Endodermal cell (in vitro differentiated cells): ENCODE data around the gene IFI27L2. TPM values are rescaled to one million over a fixed set of nuclear protein-coding genes. Genes with fewer than 3 reads are reported as not detected.

Experiments
- DNase-seq: peaks from one replicate; pipeline ENCODE4 v3.0.0-alpha.2; 2017
- H3K27ac ChIP-seq: 2 replicates; pipeline ENCODE4 v1.5.1; 2013; ENCODE audit warnings: mild to moderate bottlenecking, low read depth, low read length, moderate library complexity
- H3K27me3 ChIP-seq: 2 replicates; pipeline ENCODE4 v1.6.1; 2013; ENCODE audit warnings: mild to moderate bottlenecking, low read length, moderate library complexity; ENCODE audit not compliant: insufficient read depth, control insufficient read depth, poor library complexity, severe bottlenecking
- H3K36me3 ChIP-seq: 2 replicates; pipeline ENCODE4 v1.7.0; 2013; ENCODE audit warnings: mild to moderate bottlenecking, low read length, moderate library complexity; ENCODE audit not compliant: control insufficient read depth, insufficient read depth
- H3K4me1 ChIP-seq: one replicate; pipeline ENCODE4 v1.7.0; 2013; ENCODE audit warnings: low read length; ENCODE audit not compliant: control insufficient read depth, insufficient read depth
- H3K4me3 ChIP-seq: 2 replicates; pipeline ENCODE4 v1.5.1; 2013; ENCODE audit warnings: mild to moderate bottlenecking, low read length, moderate library complexity
- H3K9ac ChIP-seq: 2 replicates; pipeline ENCODE4 v1.6.1; 2013; ENCODE audit warnings: mild to moderate bottlenecking, low read length, moderate library complexity; ENCODE audit not compliant: poor library complexity, severe bottlenecking; ENCODE audit errors: extremely low read depth
- H3K9me3 ChIP-seq: 2 replicates; pipeline ENCODE4 v1.6.1; 2013; ENCODE audit warnings: mild to moderate bottlenecking, low read length, moderate library complexity; ENCODE audit not compliant: control insufficient read depth
- H3K27ac Mint-ChIP-seq: 2 replicates; pipeline ENCODE4 v1.8.0; 2020; ENCODE audit warnings: mixed read lengths
- H3K27me3 Mint-ChIP-seq: 2 replicates; pipeline ENCODE4 v1.8.0; 2021; ENCODE audit warnings: mild to moderate bottlenecking, mixed read lengths; ENCODE audit not compliant: insufficient read depth
- H3K36me3 Mint-ChIP-seq: 2 replicates; pipeline ENCODE4 v1.8.0; 2020; ENCODE audit warnings: low read depth, mixed read lengths
- H3K4me1 Mint-ChIP-seq: 2 replicates; pipeline ENCODE4 v1.8.0; 2020; ENCODE audit warnings: mixed read lengths
- H3K4me3 Mint-ChIP-seq: 2 replicates; pipeline ENCODE4 v1.8.0; 2020; ENCODE audit warnings: mild to moderate bottlenecking, moderate library complexity, mixed read lengths
- H3K9me3 Mint-ChIP-seq: 2 replicates; pipeline ENCODE4 v1.8.0; 2020; ENCODE audit warnings: mild to moderate bottlenecking, mixed read lengths
- CTCF ChIP-seq: fragments of 200-600 bp; sonication (generic); conservative IDR thresholded peaks from 2 replicates; pipeline ENCODE4 v1.5.0; 2021; ENCODE audit warnings: antibody characterized with exemption, mild to moderate bottlenecking
- WGBS, 2 experiments: methylation state at CpG; one replicate each; pipeline versions ENCODE4 v1.1.5 to v1.1.7; 2013; ENCODE audit warnings: missing lambda C conversion rate in 2 of 2, mixed read lengths in 1 of 2; ENCODE audit not compliant: insufficient coverage in 1 of 2, insufficient read length in 1 of 2; 5-methylcytosine and 5-hydroxymethylcytosine counted together
- total RNA-seq, 2 donors: library from RNA; stranded (reverse); fragmentation: NEBNext Ultra II Directional in 1 of 2; extraction: Animal tissue kit (Norgen Biotek cat#: 25700) in 1 of 2; gene quantifications; 2 replicates in 1 of 2; 3 replicates in 1 of 2; pipeline ENCODE4 v1.2.1, GENCODE V29; 2021

Gene IFI27L2
- total RNA-seq, 2 donors from 2014 or later = 36.0 to 43.7 TPM

DNA sequence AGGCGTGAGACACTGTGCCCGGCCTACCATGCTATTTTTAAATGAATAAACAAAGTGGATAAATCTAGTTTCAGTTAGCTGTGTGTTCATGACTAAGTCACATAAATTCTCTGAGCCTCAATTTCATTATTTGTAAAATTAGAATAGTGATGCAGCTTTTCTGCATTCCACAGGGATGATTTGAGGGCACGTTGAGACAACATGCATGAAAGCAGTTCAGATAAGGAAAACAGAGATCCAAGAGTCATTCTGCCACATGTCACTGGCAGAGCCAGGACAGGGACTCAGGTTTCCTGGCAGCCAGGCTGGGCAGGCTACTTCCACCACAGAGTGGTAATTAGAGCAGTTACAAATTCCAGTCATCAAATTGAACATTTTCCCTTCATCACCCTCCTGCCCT, 41.8 kb upstream of the IFI27L2 start:
- TF ChIP-seq CTCF = no peak
- Mint-ChIP-seq H3K9me3 (no peaks in the 10 kb centered on the region), H3K4me1 (peaks cover 4% of the 10 kb centered on the region), H3K36me3 (no peaks in the 10 kb centered on the region), H3K4me3 (no peak overlapping the region), H3K27me3 (peaks cover 45% of the 10 kb centered on the region), H3K27ac (no peak overlapping the region)
- Histone ChIP-seq H3K9me3 (peaks cover 5% of the 10 kb centered on the region), H3K4me3 (no peak overlapping the region), H3K9ac (no peak overlapping the region), H3K36me3 (no peaks in the 10 kb centered on the region), H3K27ac (no peak overlapping the region), H3K27me3 (peaks cover 38% of the 10 kb centered on the region), H3K4me1 (no peaks in the 10 kb centered on the region)
- 75 to 89% methylated on average over 2 to 3 of the region's 3 CpGs for WGBS, 2 experiments
- DNase-seq = no peak

- Histone ChIP-seq H3K27ac (no peak overlapping the region), H3K4me1 (no peaks in the 10 kb centered on the region), H3K4me3 (no peak overlapping the region), H3K36me3 (no peaks in the 10 kb centered on the region), H3K9ac (no peak overlapping the region), H3K27me3 (peaks cover 27% of the 10 kb centered on the region), H3K9me3 (peaks cover 5% of the 10 kb centered on the region)
- TF ChIP-seq CTCF = no peak
- Mint-ChIP-seq H3K27me3 (peaks cover 36% of the 10 kb centered on the region), H3K27ac (no peak overlapping the region), H3K4me3 (no peak overlapping the region), H3K9me3 (no peaks in the 10 kb centered on the region), H3K36me3 (no peaks in the 10 kb centered on the region), H3K4me1 (peaks cover 2% of the 10 kb centered on the region)
- WGBS, 2 experiments = 90 to 92% methylated on average over 5 to 6 of the region's 6 CpGs
- DNase-seq = no peak
Measured at GRCh38 chr14:94170136-94170535, 40.7 kb upstream of the IFI27L2 start.

DNA sequence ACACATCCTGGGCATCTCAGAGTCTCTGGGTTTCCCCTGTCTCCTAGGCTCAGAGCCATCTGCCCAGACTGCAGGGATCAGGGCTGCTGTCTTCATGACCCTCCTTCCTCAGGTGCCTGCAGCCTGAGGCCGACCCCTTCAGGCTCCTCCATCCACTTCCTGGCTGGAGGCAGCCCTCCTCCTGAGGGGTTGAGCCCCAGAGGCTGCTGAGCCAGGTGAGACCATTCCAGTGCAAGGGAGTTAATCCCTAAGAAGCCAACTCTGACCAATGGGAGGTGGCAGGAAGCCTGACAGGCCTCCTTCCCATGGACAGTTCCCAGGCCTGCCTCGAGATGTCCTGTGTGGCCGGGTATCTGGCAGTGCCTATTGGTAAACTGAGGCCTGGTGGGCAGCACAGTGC, 36.3 kb upstream of the IFI27L2 start:
- Histone ChIP-seq H3K9ac (no peak overlapping the region), H3K9me3 (peaks cover 5% of the 10 kb centered on the region), H3K27me3 (no peaks in the 10 kb centered on the region), H3K27ac (no peak overlapping the region), H3K4me3 (no peak overlapping the region), H3K4me1 (no peaks in the 10 kb centered on the region), H3K36me3 (no peaks in the 10 kb centered on the region)
- no peak overlapping the region for H3K27ac Mint-ChIP-seq
- H3K4me1 Mint-ChIP-seq = peaks cover 9% of the 10 kb centered on the region
- WGBS, 2 experiments = 94 to 95% methylated on average over 2 to 3 of the region's 3 CpGs
- DNase-seq = peak; percentile 60
- no peak overlapping the region for H3K4me3 Mint-ChIP-seq
- H3K36me3 Mint-ChIP-seq = no peaks in the 10 kb centered on the region
- no peak for TF ChIP-seq CTCF
- H3K27me3 Mint-ChIP-seq = peaks cover 13% of the 10 kb centered on the region
- H3K9me3 Mint-ChIP-seq = no peaks in the 10 kb centered on the region
